Measurements from ENCODE around the gene PKD2L2.

- TF ChIP-seq CTCF (IDR thresholded peaks at IDR 0.05): no peak
- no peak for TF ChIP-seq POLR2A (IDR thresholded peaks at IDR 0.05)
These were observed 32.7 kb downstream of the PKD2L2 start for GRCh38 chr5:137921931-137922330.

Measured in ovary (tissue), 3 donors.